ENCODE measurements around the gene EDRF1.

EDRF1 gene

GRCh38 chr10:125719173-125720001 lies at the start of gene EDRF1:
Gene EDRF1 (plus strand): TSS chr10:125719709. CDS start chr10:125719808, 99 bp downstream.
- peak within 1 kb of the TSS; percentile 91 for H3K4me3 ChIP-seq (ENCODE audit: low read depth, low read length)
- DNase-seq (ENCODE audit: low read depth), result peak; percentile 99
- TF ChIP-seq CTCF (IDR thresholded peaks at IDR 0.05; ENCODE audit: insufficient read depth, low read depth, low read length, missing control alignments), result no peak

GRCh38 chr10:125672884-125673283 lies 46.6 kb upstream of the EDRF1 start:
- no peak for TF ChIP-seq CTCF (IDR thresholded peaks at IDR 0.05; ENCODE audit: insufficient read depth, low read depth, low read length, missing control alignments)
- no peak overlapping the region for H3K4me3 ChIP-seq (ENCODE audit: low read depth, low read length)
- DNase-seq (ENCODE audit: low read depth), result no peak

- no peak for TF ChIP-seq CTCF (IDR thresholded peaks at IDR 0.05; ENCODE audit: insufficient read depth, low read depth, low read length, missing control alignments)
These were observed 40.1 kb upstream of the EDRF1 start for GRCh38 chr10:125679436-125679835.

GRCh38 chr10:125683063-125683462 lies 36.4 kb upstream of the EDRF1 start, which contains the start of gene TEX36:
Gene TEX36 (minus strand): TSS chr10:125683163. CDS start chr10:125682989, 174 bp downstream.
- DNase-seq (ENCODE audit: low read depth), result no peak
- H3K4me3 ChIP-seq (ENCODE audit: low read depth, low read length), result no peak within 1 kb of the TSS
- no peak for TF ChIP-seq CTCF (IDR thresholded peaks at IDR 0.05; ENCODE audit: insufficient read depth, low read depth, low read length, missing control alignments)

More at GRCh38 chr10:125679436-125679835, 40.1 kb upstream of the EDRF1 start:
- no peak for DNase-seq (ENCODE audit: low read depth)
- no peak overlapping the region for H3K4me3 ChIP-seq (ENCODE audit: low read depth, low read length)

- no peak for DNase-seq (ENCODE audit: low read depth)
- no peak for TF ChIP-seq CTCF (IDR thresholded peaks at IDR 0.05; ENCODE audit: insufficient read depth, low read depth, low read length, missing control alignments)
- no peak overlapping the region for H3K4me3 ChIP-seq (ENCODE audit: low read depth, low read length)
These were observed 35.7 kb upstream of the EDRF1 start for GRCh38 chr10:125683821-125684220.

GRCh38 chr10:125684581-125684980 lies 34.9 kb upstream of the EDRF1 start:
- no peak for TF ChIP-seq CTCF (IDR thresholded peaks at IDR 0.05; ENCODE audit: insufficient read depth, low read depth, low read length, missing control alignments)
- no peak overlapping the region for H3K4me3 ChIP-seq (ENCODE audit: low read depth, low read length)
- DNase-seq (ENCODE audit: low read depth), result no peak
